Stimulated activated CD8-positive, alpha-beta memory T cell treated with anti-CD3 and anti-CD28 coated beads, Interleukin-7, amount 100 ng/mL, for 4 hours (primary cell): ENCODE results near the gene KCNG2.
"Not testable (repeated sequence)": the region's sequence is repeated elsewhere in the genome, so short reads cannot be mapped to it uniquely, and the experiment has no call there.

Experiments
- DNase-seq, 2 donors: peaks; one replicate each; pipeline ENCODE4 v3.0.0-alpha.2; 2020; ENCODE audit warnings: low read depth in 2 of 2

KCNG2 gene

GRCh38 chr18:79852561-79853302 lies 55.0 kb downstream of the KCNG2 start:
- DNase-seq = no peak

GRCh38 chr18:79853303-79853992 lies 55.7 kb downstream of the KCNG2 start:
- DNase-seq = no peak

GRCh38 chr18:79853993-79854364 lies 56.2 kb downstream of the KCNG2 start:
- no peak for DNase-seq

- no peak for DNase-seq
Observed at GRCh38 chr18:79855147-79855933, 57.6 kb downstream of the KCNG2 start.

- no peak for DNase-seq
Observed at GRCh38 chr18:79856119-79857007, 58.6 kb downstream of the KCNG2 start.

- DNase-seq = no peak
Observed at GRCh38 chr18:79857082-79857671, 59.4 kb downstream of the KCNG2 start.

GRCh38 chr18:79859314-79859713 lies 61.6 kb downstream of the KCNG2 start:
- DNase-seq = no peak

GRCh38 chr18:79861687-79862086 lies 63.9 kb downstream of the KCNG2 start:
- no peak for DNase-seq

- DNase-seq = no peak
Observed at GRCh38 chr18:79862562-79862961, 64.8 kb downstream of the KCNG2 start.

- no peak for DNase-seq
Observed at GRCh38 chr18:79863161-79864005, 65.6 kb downstream of the KCNG2 start.

GRCh38 chr18:79864006-79864725 lies 66.4 kb downstream of the KCNG2 start:
- no peak for DNase-seq

GRCh38 chr18:79864955-79865354 lies 67.2 kb downstream of the KCNG2 start:
- not testable (repeated sequence) for DNase-seq

- not testable (repeated sequence) for DNase-seq
Observed at GRCh38 chr18:79865951-79866350, 68.2 kb downstream of the KCNG2 start.

GRCh38 chr18:79866889-79867574 lies 69.3 kb downstream of the KCNG2 start:
- no peak for DNase-seq

GRCh38 chr18:79867666-79868065 lies 69.9 kb downstream of the KCNG2 start:
- no peak for DNase-seq

GRCh38 chr18:79868168-79868784 lies 70.5 kb downstream of the KCNG2 start:
- no peak for DNase-seq

GRCh38 chr18:79868811-79869541 lies 71.2 kb downstream of the KCNG2 start:
- no peak for DNase-seq
